NCI-H2196 (cell line): Measurements from ENCODE around the gene SSR1.
A peak's percentile ranks its signal among the peaks of the same experiment; 100 is the strongest.
"Not testable (repeated sequence)": the region's sequence is repeated elsewhere in the genome, so short reads cannot be mapped to it uniquely, and the experiment has no call there.

Source experiments
- DNase-seq: peaks from one replicate; lab custom pipeline; 2025; ENCODE audit not compliant: unreplicated experiment; lab: John Stamatoyannopoulos, UW

The SSR1 gene

GRCh38 chr6:7282097-7282906 lies 30.7 kb downstream of the SSR1 start:
- no peak for DNase-seq

- no peak for DNase-seq
Observed at GRCh38 chr6:7276199-7276524, 36.8 kb downstream of the SSR1 start.

DNA sequence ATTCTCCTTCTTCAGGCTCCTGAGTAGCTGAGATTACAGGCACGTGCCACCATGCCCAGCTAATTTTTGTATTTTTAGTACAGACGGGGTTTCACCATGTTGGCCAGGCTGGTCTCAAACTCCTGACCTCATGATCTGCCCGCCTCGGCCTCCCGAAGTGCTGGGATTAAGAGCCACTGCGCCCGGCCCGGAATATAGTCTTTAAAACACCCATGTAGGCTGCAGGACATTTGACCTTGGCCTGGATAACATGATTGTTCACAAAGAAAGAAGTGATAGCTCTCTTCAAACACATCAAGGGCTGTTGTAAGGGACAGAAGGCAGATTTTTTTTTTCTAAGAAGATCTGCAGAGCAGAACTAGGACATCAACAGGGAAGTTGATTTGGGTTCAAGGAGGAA lies 38.5 kb downstream of the SSR1 start:
- DNase-seq = not testable (repeated sequence)

GRCh38 chr6:7273709-7274108 lies 39.3 kb downstream of the SSR1 start:
- DNase-seq = no peak

GRCh38 chr6:7271205-7271534 lies 41.8 kb downstream of the SSR1 start:
- no peak for DNase-seq

- DNase-seq = no peak
Observed at GRCh38 chr6:7270320-7271204, 42.4 kb downstream of the SSR1 start.

DNA sequence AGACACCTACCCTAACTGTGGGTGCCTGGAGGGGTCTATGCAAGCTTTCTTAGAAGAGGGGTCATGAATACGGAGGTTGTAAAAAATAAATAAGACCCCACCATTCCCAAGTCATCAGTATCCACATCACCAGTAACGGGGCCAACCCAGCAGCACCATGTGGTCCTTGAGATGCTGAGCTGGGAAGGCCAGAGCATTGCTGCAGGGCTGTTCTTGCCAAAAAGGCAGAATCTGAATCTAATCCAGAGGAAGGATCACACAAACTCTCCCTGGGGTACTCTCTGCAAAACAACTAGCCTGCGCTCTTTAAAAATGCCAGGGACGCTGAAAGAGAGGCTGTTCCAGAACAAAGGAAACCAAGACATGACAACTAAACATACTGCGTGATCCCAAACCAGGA lies 43.2 kb downstream of the SSR1 start:
- no peak for DNase-seq

GRCh38 chr6:7268816-7269555 lies 44.0 kb downstream of the SSR1 start:
- no peak for DNase-seq

DNA sequence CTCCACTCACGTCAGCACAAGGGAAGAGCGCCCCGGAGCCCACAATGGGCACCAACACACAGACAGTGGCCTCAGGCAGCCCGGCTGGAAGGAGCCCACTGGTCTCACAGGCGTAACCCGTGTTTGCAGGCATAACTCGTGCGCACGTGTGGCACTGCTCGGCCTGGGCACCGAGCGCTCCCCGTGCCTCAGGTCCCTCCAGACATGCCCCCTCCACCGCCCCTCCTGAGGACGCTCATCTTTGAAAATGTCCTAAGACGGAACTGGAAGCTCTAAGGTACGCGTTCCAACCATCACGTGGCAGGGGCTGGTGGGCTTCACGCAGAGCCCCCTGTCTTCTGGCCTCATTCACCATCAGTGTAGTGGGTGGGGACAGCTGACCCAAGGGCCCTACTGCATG lies 44.6 kb downstream of the SSR1 start:
- no peak for DNase-seq

DNA sequence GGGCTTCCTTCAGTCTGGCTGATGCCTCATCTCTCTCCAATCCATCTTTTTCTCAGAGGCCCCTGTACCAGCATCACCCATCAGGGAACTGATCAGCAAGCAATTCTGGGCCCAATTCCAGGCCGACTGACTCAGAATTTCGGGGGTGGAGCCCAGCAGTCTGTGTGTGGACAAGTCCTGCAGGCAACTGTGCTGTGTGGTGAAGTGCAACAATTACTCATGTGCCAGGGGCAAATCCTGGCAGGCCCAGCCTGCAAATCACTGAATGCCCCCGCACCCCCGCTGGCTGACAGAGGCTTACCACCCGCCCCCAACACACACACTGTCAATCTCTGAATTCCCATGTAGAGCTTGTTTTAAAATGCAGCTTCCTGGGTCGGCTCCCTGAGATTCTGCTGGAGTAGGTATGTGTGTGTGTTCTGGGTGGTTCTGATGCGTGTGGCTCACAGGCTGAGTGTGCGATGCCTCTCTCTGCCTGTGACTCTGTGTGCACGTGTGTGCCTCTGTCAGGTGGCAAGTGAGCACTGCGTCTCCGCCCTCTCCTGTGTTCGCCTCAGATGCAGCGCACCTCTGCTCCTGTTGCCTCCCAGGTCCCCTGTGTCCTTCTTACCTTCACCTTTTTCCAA lies 45.4 kb downstream of the SSR1 start:
- peak; percentile 27 for DNase-seq

GRCh38 chr6:7267071-7267465 lies 45.9 kb downstream of the SSR1 start:
- no peak for DNase-seq

- not testable (repeated sequence) for DNase-seq
Observed at GRCh38 chr6:7265385-7265726, 47.6 kb downstream of the SSR1 start.

- DNase-seq = no peak
Observed at GRCh38 chr6:7264686-7265384, 48.2 kb downstream of the SSR1 start.

GRCh38 chr6:7264041-7264440 lies 49.0 kb downstream of the SSR1 start:
- DNase-seq = no peak

- DNase-seq = not testable (repeated sequence)
Observed at GRCh38 chr6:7263519-7263805, 49.5 kb downstream of the SSR1 start.

GRCh38 chr6:7262746-7263518 lies 50.1 kb downstream of the SSR1 start:
- DNase-seq = no peak

- DNase-seq = peak; percentile 80
Observed at GRCh38 chr6:7261852-7262461, 51.0 kb downstream of the SSR1 start.

- DNase-seq = peak; percentile 86
Observed at GRCh38 chr6:7261032-7261841, 51.8 kb downstream of the SSR1 start.
